OCI-LY1 (cell line): ENCODE results near the gene ZDHHC1.

Experiments
- EZH2 ChIP-seq: fragments of 200-600 bp; sonication (generic), shearing (Covaris generic); IDR thresholded peaks from 2 replicates; pipeline ENCODE4 v1.8.0; 2017; ENCODE audit warnings: borderline replicate concordance, mixed run types, mild to moderate bottlenecking, antibody characterized with exemption, low read length, moderate library complexity, mixed read lengths
- TF ChIP-seq, protein P1 (sequence below): fragments of 200-600 bp; sonication (generic), shearing (Covaris generic); IDR thresholded peaks from 2 replicates; pipeline ENCODE4 v1.5.1; 2017; ENCODE audit warnings: mild to moderate bottlenecking, antibody characterized with exemption, low read length, moderate library complexity, mixed read lengths

DNA sequence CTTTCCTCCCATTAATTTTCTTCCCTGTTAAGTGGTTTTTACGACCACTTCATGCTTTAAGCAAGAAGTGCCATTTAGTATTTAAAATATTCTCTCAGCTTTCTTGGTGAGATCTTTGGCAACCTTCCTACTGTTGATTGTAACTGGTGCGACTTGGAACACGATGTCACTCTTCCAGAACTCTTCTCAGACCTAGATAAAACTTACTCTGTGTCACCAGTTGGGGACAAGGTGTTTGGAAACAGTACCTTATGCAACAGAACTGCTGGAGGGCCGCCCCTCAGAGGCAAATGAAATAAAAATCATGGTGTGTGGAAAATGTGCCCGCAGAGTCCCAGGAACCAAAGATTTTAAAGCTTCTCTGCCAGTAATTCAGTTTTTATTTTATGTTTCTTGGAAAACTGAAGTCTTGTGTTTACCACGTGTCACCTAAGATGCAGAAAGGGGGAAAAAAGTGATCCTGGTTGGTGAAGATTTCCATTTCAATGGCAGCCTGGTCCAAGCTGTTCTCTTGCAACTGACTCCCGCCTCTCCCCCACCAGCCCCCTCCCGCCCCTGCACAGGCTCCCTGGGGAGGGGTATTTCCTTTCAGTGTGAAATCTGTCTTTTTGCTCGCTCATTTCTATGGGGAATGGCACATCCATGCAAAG lies 7.5 kb upstream of the ZDHHC1 start:
- TF ChIP-seq, protein P1, sequence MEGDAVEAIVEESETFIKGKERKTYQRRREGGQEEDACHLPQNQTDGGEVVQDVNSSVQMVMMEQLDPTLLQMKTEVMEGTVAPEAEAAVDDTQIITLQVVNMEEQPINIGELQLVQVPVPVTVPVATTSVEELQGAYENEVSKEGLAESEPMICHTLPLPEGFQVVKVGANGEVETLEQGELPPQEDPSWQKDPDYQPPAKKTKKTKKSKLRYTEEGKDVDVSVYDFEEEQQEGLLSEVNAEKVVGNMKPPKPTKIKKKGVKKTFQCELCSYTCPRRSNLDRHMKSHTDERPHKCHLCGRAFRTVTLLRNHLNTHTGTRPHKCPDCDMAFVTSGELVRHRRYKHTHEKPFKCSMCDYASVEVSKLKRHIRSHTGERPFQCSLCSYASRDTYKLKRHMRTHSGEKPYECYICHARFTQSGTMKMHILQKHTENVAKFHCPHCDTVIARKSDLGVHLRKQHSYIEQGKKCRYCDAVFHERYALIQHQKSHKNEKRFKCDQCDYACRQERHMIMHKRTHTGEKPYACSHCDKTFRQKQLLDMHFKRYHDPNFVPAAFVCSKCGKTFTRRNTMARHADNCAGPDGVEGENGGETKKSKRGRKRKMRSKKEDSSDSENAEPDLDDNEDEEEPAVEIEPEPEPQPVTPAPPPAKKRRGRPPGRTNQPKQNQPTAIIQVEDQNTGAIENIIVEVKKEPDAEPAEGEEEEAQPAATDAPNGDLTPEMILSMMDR: no peak
- TF ChIP-seq EZH2: no peak
